SK-N-MC (cell line): Measurements from ENCODE around the gene DLX1.

Experiments used
- EZH2 ChIP-seq: fragments of 200-600 bp; sonication (generic); IDR thresholded peaks from one replicate; pipeline ENCODE4 v1.6.1; 2017; ENCODE audit warnings: antibody characterized with exemption
- POLR2AphosphoS5 ChIP-seq: IDR thresholded peaks from 2 replicates; pipeline ENCODE4 v1.6.1; 2012; ENCODE audit warnings: mild to moderate bottlenecking, low read depth, low read length, borderline replicate concordance

- TF ChIP-seq POLR2AphosphoS5, result peak; percentile 35; the same call in 1 of the 2 replicates
- no peak for TF ChIP-seq EZH2
Observed at GRCh38 chr2:172096626-172097547, 11.6 kb downstream of the DLX1 start.
